GM21526 (cell line): ENCODE results near the gene BTBD16.

Experiments used
- ATAC-seq: cut with Tn5 transposase; IDR thresholded peaks from one replicate; pipeline ENCODE4 v1.9.1; 2021; ENCODE audit warnings: moderate library complexity; ENCODE audit not compliant: unreplicated experiment, low FRiP score

The BTBD16 gene

DNA sequence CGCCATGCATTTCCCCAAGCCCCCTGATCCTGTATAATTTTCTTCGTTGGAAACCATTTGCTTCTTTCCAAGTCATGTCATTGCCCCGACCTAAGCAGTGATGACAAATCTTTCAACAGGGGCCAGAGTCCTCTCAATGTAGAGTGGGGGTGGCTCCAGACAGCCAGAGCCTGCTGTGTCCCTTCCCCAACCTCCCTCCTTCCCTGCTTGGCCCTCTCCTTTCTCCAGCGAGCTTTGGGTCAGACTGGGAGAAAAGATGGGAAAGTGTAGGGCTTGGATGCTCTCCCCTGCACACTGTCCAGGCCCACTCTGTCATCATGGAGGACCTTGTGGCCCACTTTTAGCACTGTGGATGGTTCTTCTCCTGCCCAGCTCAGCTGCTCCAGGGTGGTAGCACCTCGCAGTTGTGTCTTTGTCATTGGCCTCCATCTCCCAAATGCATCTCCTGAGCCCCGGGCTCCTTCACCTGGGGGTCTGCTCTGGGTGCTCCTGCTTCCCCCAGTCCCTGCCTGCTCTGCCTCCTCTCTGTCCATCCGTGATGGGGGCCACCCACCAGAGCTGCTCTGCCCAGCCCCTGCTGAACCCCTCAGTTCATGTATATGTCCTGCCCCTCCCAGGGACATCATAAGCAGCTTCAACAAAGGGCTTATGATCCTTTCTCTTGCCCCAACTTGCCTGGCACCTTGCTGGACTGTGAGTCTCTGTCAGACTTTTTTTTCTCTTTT is 37.5 kb downstream of the BTBD16 start:
- ATAC-seq: no peak

DNA sequence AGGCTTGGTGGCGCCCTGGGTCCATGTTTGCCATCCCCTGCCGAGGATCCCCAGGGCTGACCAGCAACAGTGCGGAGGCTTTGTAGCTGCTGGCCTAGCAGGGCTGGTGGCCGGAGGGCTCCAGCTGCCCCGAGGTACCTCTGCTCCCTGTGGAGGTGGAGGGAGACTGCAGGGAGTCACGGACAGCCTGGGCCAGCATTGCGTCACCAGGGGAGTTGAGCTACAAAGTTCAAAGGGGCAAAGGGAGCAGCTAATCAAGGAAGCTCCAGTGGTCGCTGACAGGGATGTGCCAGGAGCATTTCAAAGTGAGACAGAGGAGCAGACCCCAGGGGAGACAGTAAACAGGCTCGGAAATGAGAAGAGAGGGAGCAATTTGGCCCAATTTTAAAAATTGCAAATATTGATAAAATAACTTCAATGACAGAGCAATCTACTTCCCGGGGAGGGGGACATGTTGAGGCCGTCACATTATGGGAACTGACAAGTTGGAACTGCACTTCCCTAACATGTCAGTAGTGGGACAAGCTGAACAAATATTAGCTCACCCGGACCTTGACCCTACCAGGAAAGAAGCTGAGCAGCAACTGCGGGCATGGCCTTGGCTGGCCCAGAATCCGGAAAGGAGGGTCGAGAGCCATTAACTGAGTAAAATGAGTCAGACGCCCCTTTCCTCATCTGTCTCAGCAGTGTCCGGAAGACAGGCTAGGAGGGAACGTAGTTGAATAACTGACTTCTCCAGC is 39.4 kb downstream of the BTBD16 start:
- ATAC-seq: no peak

DNA sequence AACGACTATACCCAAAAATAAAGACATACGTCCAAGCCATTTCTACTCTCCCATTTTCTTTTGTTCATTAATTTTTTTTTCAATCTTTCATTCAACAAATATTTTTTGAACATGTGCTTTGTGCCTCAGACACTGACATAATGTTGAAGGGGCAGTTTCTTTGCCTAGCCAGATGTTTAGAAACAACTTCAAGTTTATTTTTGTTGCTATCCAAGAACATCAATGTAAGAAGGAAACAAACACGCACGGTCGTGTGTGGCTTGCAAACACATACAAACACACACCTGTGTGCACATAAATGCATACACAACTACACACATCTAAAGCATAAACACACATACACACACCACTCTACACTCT is 39.9 kb downstream of the BTBD16 start:
- no peak for ATAC-seq

DNA sequence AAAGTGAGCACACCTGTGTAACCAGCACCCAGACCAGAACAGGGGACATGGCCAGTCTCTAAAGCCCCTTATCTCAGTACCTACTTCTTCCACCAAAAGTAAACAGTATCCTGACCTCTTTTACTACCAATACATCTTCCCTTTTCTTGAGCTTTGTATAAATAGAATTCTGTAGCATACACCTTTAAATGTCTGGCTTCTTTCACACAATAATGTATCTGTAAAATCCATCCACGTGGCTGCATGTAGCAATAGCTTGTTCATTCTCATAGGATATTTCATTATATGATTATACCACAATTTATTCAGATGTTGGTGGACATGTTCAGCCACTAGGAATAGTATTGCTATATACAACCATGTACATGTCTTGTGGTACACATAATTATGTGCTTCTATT is 40.6 kb downstream of the BTBD16 start:
- ATAC-seq: no peak

DNA sequence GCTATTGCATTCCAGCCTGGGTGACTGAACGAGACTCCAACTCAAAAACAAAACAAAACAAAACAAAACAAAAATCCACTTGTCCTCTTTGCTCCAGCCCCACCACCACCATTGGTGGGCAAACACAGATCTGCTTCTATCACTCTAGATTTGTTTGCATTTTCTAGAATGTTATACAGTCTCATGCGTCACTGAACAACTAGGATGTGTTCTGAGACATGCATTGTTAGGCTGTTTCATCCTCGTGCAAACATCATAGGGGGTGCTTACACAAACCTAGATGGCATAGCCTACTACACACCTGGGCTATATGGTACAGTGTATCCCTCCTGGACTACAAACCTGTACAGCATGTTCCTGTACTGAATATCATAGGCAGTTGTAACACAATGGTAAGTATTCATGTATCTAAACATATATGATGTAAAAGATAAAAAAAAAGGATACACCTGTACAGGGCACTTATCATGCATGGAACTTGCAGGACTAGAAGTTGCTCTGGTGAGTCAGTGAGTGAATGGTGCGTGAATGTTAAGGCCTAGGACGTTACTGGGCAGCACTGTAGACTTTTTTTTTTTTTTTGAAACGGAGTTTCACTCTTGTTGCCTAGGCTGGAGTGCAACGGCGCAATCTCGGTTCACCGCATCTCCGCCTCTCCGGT is 45.3 kb downstream of the BTBD16 start:
- ATAC-seq: no peak

DNA sequence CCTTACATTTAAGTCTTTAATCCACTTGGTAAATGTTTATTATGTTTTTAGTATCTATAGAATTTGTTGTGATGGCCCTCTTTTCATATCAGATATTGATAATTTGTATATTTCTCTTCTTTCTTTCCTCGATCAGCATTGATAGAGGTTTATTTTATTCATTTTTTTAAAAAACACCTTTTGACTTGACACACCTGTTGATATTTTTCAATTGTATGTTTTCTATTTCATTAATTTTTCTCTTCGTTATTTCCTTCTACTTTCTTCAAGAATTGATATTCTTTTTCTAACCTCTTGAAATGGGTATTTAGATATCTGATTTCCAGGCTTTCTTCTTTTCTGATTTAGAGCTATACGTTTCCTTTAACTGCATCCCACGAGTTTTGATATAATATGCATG is 50.9 kb downstream of the BTBD16 start:
- ATAC-seq: no peak

DNA sequence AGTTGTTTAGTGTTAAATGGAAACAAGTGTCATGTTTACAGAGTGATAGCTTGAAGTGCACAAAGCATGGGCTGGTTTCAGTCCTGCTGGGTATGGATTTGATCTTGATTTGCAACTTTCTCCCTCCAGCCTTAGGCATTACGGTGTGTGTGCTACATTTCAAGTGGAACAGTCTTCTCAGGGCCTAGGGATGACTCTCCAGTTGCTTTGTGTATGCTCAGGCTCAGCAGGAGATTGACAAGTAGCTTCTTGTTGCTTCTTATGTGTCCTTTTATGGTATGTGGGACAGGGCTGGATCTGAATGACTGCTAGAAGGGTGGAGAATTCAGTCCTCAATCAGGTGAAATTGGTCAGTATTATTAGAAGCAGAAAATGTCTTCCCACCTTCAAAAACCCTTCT is 52.1 kb downstream of the BTBD16 start:
- ATAC-seq: no peak

DNA sequence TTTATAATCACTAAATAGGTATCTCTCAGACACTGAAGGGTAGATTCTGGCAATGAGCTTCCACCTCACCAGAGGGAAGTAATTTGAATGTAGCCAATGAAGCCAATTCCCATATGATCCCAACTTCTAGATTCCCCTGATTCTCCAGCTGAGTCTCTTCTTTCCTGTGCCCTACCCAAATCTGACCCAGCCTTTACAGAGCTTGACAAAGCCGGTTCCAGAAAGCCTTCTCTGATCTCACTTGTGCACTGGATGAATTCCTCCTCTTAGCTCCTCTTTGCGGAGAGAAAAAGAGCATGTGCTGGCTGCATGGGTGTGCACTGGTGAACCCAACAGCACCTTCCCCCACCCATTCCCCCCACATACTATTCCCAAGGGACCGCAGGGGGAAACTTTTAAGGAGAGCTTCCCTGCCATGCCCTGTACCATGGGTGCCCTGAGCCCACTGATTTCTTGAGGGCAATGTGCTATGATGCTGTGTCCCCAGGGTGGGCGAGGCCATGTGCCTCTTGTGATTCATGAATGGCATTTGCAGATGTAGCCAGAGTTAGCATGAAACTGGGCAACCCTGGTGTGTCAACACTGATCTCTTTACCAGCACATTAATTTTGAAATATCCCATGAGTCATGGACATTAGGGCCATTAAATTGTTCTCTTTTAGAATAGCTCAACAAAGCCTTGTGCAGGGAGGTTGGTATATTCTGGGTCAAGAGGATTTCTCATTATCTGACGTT is 53.0 kb downstream of the BTBD16 start:
- no peak for ATAC-seq

DNA sequence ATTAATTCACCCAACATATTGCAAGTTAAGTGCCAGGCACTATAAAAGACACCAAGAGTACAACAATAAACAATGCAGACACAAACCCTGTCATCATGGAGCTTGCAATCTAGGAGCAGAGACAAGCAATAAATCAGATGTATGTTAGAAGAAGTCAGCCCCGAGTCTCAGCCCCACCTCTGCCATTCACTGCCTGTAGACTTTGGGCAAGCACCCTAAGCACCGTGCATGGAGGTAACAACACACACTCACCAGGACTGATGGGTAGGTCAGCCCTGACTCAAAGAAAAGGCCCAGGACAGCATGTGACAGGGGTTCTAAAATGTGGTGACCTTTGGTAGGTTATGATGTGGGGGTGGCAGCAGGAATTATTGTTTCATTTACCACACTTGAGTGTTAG is 54.1 kb downstream of the BTBD16 start:
- no peak for ATAC-seq

DNA sequence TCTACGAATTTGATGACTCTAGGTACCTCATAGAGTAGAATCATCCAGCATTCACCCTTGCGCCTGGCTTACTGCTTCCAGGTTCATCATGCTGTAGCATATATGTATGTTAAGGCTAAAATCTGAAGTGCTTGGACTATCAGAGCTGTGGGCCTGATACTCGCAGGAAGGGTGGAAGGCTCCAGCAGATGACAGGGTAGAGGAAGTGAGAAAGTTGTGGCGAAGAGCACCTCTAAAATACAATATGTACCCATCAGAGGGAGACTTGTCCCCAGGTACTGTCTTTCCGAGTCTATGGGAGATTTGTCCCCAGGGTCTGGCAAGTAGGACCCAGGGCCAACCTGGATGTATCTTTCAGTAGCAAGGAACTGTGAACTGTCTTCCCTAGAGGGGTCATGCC is 55.3 kb downstream of the BTBD16 start:
- ATAC-seq: no peak

DNA sequence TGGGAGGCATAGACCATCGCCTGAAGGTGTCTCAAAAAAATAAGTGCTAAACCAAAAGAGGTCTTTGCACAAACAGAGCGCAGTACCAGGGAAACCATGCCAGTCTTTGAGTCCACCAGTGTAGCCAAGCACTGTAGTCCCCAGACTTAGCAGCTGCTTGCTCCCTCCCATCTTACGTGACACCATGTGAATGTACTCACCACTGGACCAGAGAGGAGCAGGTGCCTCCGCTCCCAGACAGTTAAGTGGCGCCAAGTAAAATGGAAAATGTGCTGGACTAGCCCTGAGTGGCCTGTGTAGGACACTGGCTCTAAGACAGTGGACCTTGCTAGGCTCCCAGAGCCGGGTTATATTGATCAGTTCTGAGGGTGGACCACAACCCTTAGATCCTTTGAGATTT is 55.7 kb downstream of the BTBD16 start:
- no peak for ATAC-seq

DNA sequence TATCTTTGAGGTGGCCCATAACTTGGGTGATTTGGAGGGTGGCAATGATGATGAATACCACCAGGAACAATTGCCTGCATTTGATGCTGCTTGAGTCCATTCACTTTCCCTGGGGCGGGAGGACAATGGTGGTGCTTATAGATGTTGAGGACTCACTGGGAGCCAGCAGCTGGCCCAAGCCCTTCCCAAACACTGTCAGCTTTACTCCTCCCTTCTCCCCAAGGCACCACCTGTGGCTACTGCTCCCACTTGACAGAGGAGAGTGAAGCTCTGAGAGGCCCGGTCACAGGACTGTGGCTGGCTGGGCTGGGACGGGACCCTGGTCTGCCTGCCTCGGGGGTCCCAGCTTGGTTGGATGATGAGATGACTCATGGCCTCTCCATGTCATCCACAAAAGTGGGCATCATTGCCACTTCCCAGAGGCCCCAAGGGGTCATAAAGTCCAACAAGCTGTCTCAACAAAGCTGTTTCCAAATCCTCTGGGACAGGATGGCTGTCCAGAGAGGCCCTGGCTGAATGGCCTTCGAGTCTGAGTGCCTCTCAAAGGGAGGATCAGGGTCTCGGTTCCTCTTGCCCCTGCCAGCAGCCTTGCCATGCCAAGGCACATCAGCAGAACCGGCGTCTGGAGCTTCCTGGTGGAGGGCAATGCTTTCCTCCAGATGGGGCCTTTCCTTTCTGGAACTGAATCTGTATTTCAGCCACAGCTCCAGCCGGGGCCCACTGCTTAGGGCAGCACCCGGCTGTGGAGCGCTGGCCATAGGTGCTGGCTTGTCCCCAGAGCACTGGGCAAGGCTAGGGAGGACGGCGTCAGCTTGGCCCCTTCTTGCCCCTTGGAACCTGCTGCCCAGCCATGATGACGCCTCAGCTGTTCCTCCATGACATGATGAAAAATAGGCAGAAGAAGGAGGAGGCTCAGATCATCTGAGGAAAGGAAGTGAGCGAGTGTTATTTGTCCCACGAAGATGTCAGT is 56.4 kb downstream of the BTBD16 start:
- no peak for ATAC-seq

DNA sequence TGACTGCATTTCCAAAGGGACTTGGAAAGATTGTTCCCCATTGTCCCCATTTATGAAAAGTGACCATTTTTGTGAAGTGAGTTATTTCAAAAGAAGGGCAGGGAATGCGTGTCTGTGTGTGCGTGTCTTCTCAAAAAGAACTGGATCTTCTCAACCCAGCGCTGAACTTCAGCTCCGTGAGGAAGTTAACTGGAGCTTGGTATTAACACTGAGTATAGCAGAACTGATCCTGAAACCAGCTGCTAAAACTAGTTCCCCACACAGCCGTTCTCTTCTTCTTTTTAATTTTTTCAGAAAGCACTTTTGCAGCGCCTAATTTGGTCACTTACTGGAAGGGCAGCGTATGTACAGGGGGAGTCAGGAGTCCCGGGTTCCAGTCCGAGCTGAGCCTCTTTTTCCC is 57.6 kb downstream of the BTBD16 start:
- peak; percentile 65 for ATAC-seq

DNA sequence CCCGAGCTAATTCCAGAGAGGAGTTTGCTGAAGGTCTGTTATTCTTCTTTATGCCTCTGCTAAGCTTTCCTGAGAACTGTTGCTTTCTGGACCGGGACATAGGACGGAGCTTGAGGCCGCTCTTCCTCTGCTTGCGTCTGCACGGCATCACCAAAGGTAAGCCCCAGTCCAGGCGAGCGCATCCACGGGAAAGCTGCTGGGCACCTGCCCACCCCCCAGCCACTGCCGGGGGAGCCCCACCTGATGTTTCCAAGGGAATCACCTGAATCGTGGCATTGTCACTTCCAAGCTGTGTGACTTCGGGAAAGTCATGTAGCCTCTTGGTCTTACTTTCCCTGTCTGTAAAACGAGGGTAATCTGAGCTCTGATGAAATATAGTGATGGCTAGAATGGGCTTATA is 58.3 kb downstream of the BTBD16 start:
- ATAC-seq: no peak

DNA sequence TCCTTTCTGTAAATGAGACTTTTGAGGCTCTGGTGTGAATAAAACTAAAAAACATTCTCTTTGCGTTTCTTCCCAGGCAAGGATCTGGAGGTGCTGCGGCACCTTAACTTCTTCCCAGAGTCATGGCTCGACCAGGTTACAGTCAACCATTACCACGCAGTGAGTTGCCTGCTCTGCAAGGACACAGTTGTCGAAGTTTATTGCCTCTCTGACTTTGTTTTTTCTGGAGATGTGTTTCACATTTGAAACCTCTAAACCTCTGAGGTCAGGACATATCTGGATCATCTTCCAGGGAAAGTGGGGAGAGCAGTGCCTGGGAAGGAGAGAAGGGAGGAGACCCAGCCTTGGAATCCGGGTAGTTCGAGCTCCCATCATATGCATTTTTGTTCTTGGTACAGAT is 60.0 kb downstream of the BTBD16 start:
- ATAC-seq: no peak

DNA sequence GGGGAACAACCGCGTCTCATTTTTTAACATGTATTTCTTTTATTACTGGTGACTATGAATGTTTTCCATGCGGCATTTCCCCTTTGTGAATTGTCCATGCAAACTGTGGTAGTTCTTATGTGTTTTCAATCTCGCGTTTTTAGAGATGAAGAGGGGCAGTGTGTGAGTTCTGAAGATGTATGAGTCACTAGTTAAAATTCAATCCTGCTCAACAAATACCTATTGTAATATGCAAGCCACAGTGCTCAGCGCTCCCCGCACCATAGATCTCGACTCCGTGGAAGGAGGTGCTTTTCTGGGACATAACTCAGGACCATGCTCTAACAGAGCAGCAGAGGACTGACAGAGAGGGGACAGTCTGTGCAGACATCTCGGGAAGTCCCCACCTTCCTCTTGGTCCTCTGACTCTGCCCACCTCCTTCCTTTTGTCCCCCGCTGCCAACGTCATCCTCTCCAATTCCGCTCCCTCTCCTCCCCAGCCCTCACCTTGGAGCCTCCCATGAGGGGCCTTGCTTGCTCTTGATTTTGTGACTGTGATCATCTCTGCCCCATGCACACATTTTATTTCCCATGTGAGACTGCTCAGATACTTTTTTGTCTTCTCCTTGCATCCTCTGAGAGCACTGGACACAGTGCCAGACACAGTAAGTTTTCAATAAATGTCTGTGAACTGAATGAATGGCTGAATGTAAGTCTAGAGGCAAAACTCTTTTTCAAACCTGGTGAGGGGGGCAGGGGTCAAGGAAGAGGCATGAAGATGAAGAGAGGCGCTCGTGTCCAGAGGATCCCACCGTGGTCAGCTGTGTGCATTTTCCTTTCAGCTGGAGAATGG is 60.7 kb downstream of the BTBD16 start:
- ATAC-seq: no peak

DNA sequence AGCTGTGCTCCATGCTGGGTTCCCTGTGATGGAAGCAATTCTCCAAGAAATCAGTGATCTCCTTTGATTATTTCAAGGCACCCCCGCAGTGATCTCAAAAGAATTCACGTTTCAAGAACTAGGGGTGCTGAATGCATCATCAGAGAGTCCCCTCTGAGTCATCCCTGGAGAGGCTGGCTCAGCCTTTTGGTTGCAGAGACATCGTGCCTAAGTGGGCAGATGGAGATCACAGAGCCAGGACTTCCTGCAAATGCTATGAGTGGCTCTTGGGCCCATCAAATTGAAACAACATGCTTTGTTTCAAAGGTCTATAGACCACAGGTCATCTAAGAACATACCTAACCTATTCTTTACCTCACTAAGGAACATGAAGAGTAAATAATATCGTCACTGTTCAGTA is 61.9 kb downstream of the BTBD16 start:
- no peak for ATAC-seq

DNA sequence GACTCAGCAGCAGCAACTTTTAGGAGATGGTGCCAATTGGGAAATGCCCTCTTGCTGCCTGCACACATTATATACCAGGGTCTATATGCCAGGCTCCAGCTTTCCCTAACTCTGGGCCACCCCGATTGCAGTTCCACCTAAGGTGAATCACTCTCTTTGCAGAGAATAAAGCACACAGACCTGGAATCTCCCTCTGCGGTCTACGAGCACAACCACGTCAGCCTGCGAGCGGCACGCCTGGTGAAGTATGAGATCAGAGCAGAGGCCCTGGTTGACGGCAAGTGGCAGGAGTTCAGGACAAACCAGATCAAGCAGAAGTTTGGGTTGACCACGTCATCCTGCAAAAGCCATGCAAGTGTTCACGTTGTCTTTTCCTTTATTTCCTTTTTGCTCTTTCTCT is 65.2 kb downstream of the BTBD16 start:
- no peak for ATAC-seq

DNA sequence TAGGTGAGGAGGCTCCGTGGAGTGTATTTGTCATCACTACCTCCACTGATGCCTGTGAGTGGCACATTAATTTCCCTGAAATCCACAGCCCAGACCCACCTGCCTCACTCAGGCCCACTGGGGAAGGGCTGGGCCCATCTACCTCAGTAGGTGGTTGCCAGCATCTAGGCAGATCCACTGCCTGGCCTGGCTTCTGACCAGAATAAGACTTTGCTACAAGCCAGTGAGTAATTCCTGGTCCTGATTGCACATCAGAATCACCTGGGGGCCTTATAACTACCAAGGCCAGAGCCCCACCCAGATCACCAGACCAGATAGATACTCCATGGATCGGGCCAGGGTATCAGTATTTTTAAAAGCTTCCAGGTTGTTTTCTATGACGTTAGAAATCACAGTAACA is 65.9 kb downstream of the BTBD16 start:
- ATAC-seq: no peak
